ENCODE results near the gene SUSD4.

DNA sequence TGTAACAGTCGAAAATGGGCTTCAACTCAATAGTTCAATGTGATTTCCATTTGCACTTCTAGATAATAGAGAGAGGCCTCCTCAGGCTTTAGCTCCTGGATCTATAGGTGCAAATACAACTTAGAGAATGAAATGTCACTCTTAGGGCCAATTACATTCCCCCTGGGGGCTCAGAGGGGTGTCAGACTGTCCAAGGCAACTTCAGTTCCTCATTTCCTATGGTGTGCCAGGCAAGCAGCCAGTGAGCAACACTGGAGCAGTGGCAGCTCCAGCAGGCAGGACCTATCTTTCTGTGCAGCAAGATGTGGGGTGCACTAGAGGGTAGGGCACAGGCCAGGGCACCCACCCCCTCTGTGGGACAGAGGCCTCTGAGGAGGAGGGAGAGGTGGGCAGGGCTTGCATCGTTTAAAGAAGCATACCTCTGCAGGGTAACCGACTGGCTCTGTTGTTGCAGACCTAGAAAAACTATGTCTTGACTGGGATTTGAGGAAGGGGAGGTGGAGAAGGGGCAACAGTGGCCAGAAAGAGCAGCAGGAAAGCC lies 97.3 kb downstream of the SUSD4 start:
- TF ChIP-seq, protein P1, sequence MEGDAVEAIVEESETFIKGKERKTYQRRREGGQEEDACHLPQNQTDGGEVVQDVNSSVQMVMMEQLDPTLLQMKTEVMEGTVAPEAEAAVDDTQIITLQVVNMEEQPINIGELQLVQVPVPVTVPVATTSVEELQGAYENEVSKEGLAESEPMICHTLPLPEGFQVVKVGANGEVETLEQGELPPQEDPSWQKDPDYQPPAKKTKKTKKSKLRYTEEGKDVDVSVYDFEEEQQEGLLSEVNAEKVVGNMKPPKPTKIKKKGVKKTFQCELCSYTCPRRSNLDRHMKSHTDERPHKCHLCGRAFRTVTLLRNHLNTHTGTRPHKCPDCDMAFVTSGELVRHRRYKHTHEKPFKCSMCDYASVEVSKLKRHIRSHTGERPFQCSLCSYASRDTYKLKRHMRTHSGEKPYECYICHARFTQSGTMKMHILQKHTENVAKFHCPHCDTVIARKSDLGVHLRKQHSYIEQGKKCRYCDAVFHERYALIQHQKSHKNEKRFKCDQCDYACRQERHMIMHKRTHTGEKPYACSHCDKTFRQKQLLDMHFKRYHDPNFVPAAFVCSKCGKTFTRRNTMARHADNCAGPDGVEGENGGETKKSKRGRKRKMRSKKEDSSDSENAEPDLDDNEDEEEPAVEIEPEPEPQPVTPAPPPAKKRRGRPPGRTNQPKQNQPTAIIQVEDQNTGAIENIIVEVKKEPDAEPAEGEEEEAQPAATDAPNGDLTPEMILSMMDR (conservative IDR thresholded peaks at IDR 0.05; ENCODE audit: low read depth, low read length) = no peak
- TF ChIP-seq POLR2A (IDR thresholded peaks at IDR 0.05; ENCODE audit: low read depth, low read length) (no peak), SMC3 (IDR thresholded peaks at IDR 0.05; ENCODE audit: low read depth, low read length) (no peak), MAFK (IDR thresholded peaks at IDR 0.05; ENCODE audit: low read depth, low read length) (no peak), NFE2L2 (IDR thresholded peaks at IDR 0.05; ENCODE audit: low read depth, low read length) (no peak), CEBPB (IDR thresholded peaks at IDR 0.05; ENCODE audit: low read depth, low read length) (no peak)
- TF ChIP-seq, protein P2, sequence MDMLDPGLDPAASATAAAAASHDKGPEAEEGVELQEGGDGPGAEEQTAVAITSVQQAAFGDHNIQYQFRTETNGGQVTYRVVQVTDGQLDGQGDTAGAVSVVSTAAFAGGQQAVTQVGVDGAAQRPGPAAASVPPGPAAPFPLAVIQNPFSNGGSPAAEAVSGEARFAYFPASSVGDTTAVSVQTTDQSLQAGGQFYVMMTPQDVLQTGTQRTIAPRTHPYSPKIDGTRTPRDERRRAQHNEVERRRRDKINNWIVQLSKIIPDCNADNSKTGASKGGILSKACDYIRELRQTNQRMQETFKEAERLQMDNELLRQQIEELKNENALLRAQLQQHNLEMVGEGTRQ (IDR thresholded peaks at IDR 0.05; ENCODE audit: low read depth, low read length) = no peak
